Activated T-cell treated with anti-CD3 and anti-CD28 coated beads, Interleukin-2, amount 50 U/mL, for 24 hours (primary cell): ENCODE measurements around the gene OAS2.

Experiments used
- DNase-seq: peaks from one replicate; pipeline ENCODE4 v3.0.0-alpha.2; 2020
- H3K27ac Mint-ChIP-seq: 2 replicates; pipeline ENCODE4 v1.8.0; 2020; ENCODE audit warnings: mild to moderate bottlenecking, mixed read lengths
- H3K27me3 Mint-ChIP-seq: 2 replicates; pipeline ENCODE4 v1.8.0; 2020; ENCODE audit warnings: mixed read lengths
- H3K36me3 Mint-ChIP-seq: 2 replicates; pipeline ENCODE4 v1.8.0; 2020; ENCODE audit warnings: low read depth, mixed read lengths
- H3K4me1 Mint-ChIP-seq: 2 replicates; pipeline ENCODE4 v1.8.0; 2020; ENCODE audit warnings: low read depth, mixed read lengths
- H3K4me3 Mint-ChIP-seq: 2 replicates; pipeline ENCODE4 v1.8.0; 2020; ENCODE audit warnings: mild to moderate bottlenecking, moderate library complexity, mixed read lengths
- H3K9me3 Mint-ChIP-seq: 2 replicates; pipeline ENCODE4 v1.8.0; 2020; ENCODE audit warnings: mixed read lengths

The OAS2 gene

GRCh38 chr12:112967306-112967705 is 11.0 kb upstream of the OAS2 start:
- peaks cover 80% of the 10 kb centered on the region for H3K36me3 Mint-ChIP-seq
- H3K27ac Mint-ChIP-seq, result no peak overlapping the region
- H3K4me3 Mint-ChIP-seq, result no peak overlapping the region
- no peaks in the 10 kb centered on the region for H3K4me1 Mint-ChIP-seq
- DNase-seq, result no peak
- H3K27me3 Mint-ChIP-seq, result no peaks in the 10 kb centered on the region
- H3K9me3 Mint-ChIP-seq, result no peaks in the 10 kb centered on the region

GRCh38 chr12:112967858-112968257 is 10.5 kb upstream of the OAS2 start:
- H3K4me1 Mint-ChIP-seq, result no peaks in the 10 kb centered on the region
- H3K27ac Mint-ChIP-seq, result no peak overlapping the region
- no peaks in the 10 kb centered on the region for H3K9me3 Mint-ChIP-seq
- DNase-seq, result no peak
- peaks cover 75% of the 10 kb centered on the region for H3K36me3 Mint-ChIP-seq
- no peak overlapping the region for H3K4me3 Mint-ChIP-seq
- no peaks in the 10 kb centered on the region for H3K27me3 Mint-ChIP-seq

- DNase-seq, result no peak
- Mint-ChIP-seq H3K9me3 (no peaks in the 10 kb centered on the region), H3K4me3 (no peak overlapping the region), H3K36me3 (peaks cover 57% of the 10 kb centered on the region), H3K27ac (no peak overlapping the region), H3K27me3 (no peaks in the 10 kb centered on the region), H3K4me1 (no peaks in the 10 kb centered on the region)
These were observed 8.6 kb upstream of the OAS2 start for GRCh38 chr12:112969547-112970306.

- no peak for DNase-seq
- Mint-ChIP-seq H3K4me3 (no peak overlapping the region), H3K4me1 (no peaks in the 10 kb centered on the region), H3K27ac (no peak overlapping the region), H3K36me3 (peaks cover 52% of the 10 kb centered on the region), H3K27me3 (no peaks in the 10 kb centered on the region), H3K9me3 (no peaks in the 10 kb centered on the region)
These were observed 7.9 kb upstream of the OAS2 start for GRCh38 chr12:112970391-112970790.

GRCh38 chr12:112971248-112971647 is 7.1 kb upstream of the OAS2 start:
- Mint-ChIP-seq H3K27ac (no peak overlapping the region), H3K9me3 (no peaks in the 10 kb centered on the region), H3K36me3 (peaks cover 44% of the 10 kb centered on the region), H3K27me3 (no peaks in the 10 kb centered on the region), H3K4me3 (no peak overlapping the region), H3K4me1 (no peaks in the 10 kb centered on the region)
- DNase-seq, result no peak

- H3K36me3 Mint-ChIP-seq, result peaks cover 25% of the 10 kb centered on the region
- H3K9me3 Mint-ChIP-seq, result no peaks in the 10 kb centered on the region
- H3K27ac Mint-ChIP-seq, result no peak overlapping the region
- no peaks in the 10 kb centered on the region for H3K27me3 Mint-ChIP-seq
- H3K4me1 Mint-ChIP-seq, result peaks cover 13% of the 10 kb centered on the region
- H3K4me3 Mint-ChIP-seq, result no peak overlapping the region
- DNase-seq, result no peak
These were observed 5.1 kb upstream of the OAS2 start for GRCh38 chr12:112973011-112973735.

- Mint-ChIP-seq H3K4me3 (no peak overlapping the region), H3K36me3 (peaks cover 27% of the 10 kb centered on the region), H3K9me3 (no peaks in the 10 kb centered on the region), H3K27me3 (no peaks in the 10 kb centered on the region), H3K4me1 (peaks cover 13% of the 10 kb centered on the region), H3K27ac (no peak overlapping the region)
- DNase-seq, result no peak
These were observed 4.5 kb upstream of the OAS2 start for GRCh38 chr12:112973818-112974231.

GRCh38 chr12:112974904-112975303 is 3.4 kb upstream of the OAS2 start:
- H3K27me3 Mint-ChIP-seq, result no peaks in the 10 kb centered on the region
- no peak overlapping the region for H3K4me3 Mint-ChIP-seq
- H3K27ac Mint-ChIP-seq, result no peak overlapping the region
- no peaks in the 10 kb centered on the region for H3K9me3 Mint-ChIP-seq
- H3K4me1 Mint-ChIP-seq, result peaks cover 18% of the 10 kb centered on the region
- peaks cover 26% of the 10 kb centered on the region for H3K36me3 Mint-ChIP-seq
- no peak for DNase-seq

GRCh38 chr12:112977139-112977538 is 1.2 kb upstream of the OAS2 start:
- DNase-seq, result no peak
- Mint-ChIP-seq H3K9me3 (peaks cover 9% of the 10 kb centered on the region), H3K27ac (peak overlapping the region; percentile 99), H3K4me3 (peak overlapping the region; percentile 98), H3K4me1 (peaks cover 40% of the 10 kb centered on the region), H3K36me3 (peaks cover 28% of the 10 kb centered on the region), H3K27me3 (no peaks in the 10 kb centered on the region)

GRCh38 chr12:112977641-112978040 is 678 bp upstream of the OAS2 start:
- Mint-ChIP-seq H3K9me3 (peaks cover 14% of the 10 kb centered on the region), H3K27me3 (no peaks in the 10 kb centered on the region), H3K27ac (peak overlapping the region; percentile 99), H3K4me1 (peaks cover 45% of the 10 kb centered on the region), H3K4me3 (peak overlapping the region; percentile 98), H3K36me3 (peaks cover 33% of the 10 kb centered on the region)
- no peak for DNase-seq

- peak; percentile 68 for DNase-seq
- Mint-ChIP-seq H3K36me3 (peaks cover 46% of the 10 kb centered on the region), H3K27me3 (no peaks in the 10 kb centered on the region), H3K4me1 (peaks cover 57% of the 10 kb centered on the region), H3K9me3 (peaks cover 23% of the 10 kb centered on the region), H3K4me3 (peak overlapping the region; percentile 98), H3K27ac (peak overlapping the region; percentile 99)
These were observed 842 bp downstream of the OAS2 start for GRCh38 chr12:112979041-112979680.

- Mint-ChIP-seq H3K27me3 (no peaks in the 10 kb centered on the region), H3K27ac (peak overlapping the region; percentile 99), H3K4me1 (peaks cover 72% of the 10 kb centered on the region), H3K9me3 (peaks cover 38% of the 10 kb centered on the region), H3K36me3 (peaks cover 61% of the 10 kb centered on the region), H3K4me3 (peak overlapping the region; percentile 98)
- DNase-seq, result no peak
These were observed 2.3 kb downstream of the OAS2 start for GRCh38 chr12:112980491-112981158.

GRCh38 chr12:112985642-112986290 is 7.4 kb downstream of the OAS2 start:
- Mint-ChIP-seq H3K36me3 (peaks cover 96% of the 10 kb centered on the region), H3K4me1 (peaks cover 82% of the 10 kb centered on the region), H3K4me3 (no peak overlapping the region), H3K27ac (peak overlapping the region; percentile 73), H3K27me3 (no peaks in the 10 kb centered on the region), H3K9me3 (peaks cover 50% of the 10 kb centered on the region)
- DNase-seq, result no peak

GRCh38 chr12:112986291-112986800 is 8.0 kb downstream of the OAS2 start:
- Mint-ChIP-seq H3K9me3 (peaks cover 49% of the 10 kb centered on the region), H3K4me1 (peaks cover 76% of the 10 kb centered on the region), H3K27ac (peak overlapping the region; percentile 73), H3K27me3 (no peaks in the 10 kb centered on the region), H3K4me3 (no peak overlapping the region), H3K36me3 (peaks cover 97% of the 10 kb centered on the region)
- DNase-seq, result no peak
